OCI-LY7 (cell line): Measurements from ENCODE around the gene PRLH. TPM values are rescaled to one million over a fixed set of nuclear protein-coding genes. Genes with fewer than 3 reads are reported as not detected.

Experiments used
- BruUV-seq: library from RNA; stranded (reverse); fragments of 400-500 nt; replicated peaks from 2 replicates; lab custom pipeline; 2021; lab: Mats Ljungman, UMichigan
- CTCF ChIA-PET: fragments of 300-600 bp; sonication (Branson Sonifier 250); formaldehyde crosslinking; loops from one replicate; lab custom pipeline; 2022; ENCODE audit warnings: antibody characterized with exemption; ENCODE audit not compliant: unreplicated experiment; lab: Charles Lee
- POLR2A ChIA-PET: fragments of 300-600 bp; sonication (Branson Sonifier 250); formaldehyde crosslinking; loops from one replicate; lab custom pipeline; 2022; ENCODE audit warnings: antibody characterized with exemption; lab: Charles Lee
- DNase-seq: peaks from one replicate; pipeline ENCODE4 v3.0.0-alpha.2; 2015; ENCODE audit warnings: low spot score
- H2AFZ ChIP-seq: fragments of 200-600 bp; sonication (generic), shearing (Covaris generic); 2 replicates; pipeline ENCODE4 v1.6.1; 2014; ENCODE audit warnings: mild to moderate bottlenecking, antibody characterized with exemption, low read length, moderate library complexity
- H3K27ac ChIP-seq: fragments of 200-600 bp; sonication (generic); 2 replicates; pipeline ENCODE4 v1.5.1; 2014; ENCODE audit warnings: mixed run types, low read depth, mild to moderate bottlenecking, moderate library complexity, low read length, inconsistent platforms; ENCODE audit not compliant: poor library complexity, severe bottlenecking
- H3K36me3 ChIP-seq: fragments of 200-600 bp; sonication (generic); 2 replicates; pipeline ENCODE4 v1.6.1; 2014; ENCODE audit warnings: mild to moderate bottlenecking, antibody characterized with exemption, low read length, moderate library complexity, mixed read lengths; ENCODE audit not compliant: insufficient read depth
- H3K4me1 ChIP-seq: fragments of 200-600 bp; sonication (generic); 2 replicates; pipeline ENCODE4 v1.5.1; 2014; ENCODE audit warnings: mild to moderate bottlenecking, low read length; ENCODE audit not compliant: insufficient read depth, poor library complexity, severe bottlenecking
- H3K4me2 ChIP-seq: fragments of 200-600 bp; sonication (generic); 2 replicates; pipeline ENCODE4 v1.6.1; 2014; ENCODE audit warnings: mild to moderate bottlenecking, low read length
- H3K4me3 ChIP-seq: fragments of 200-600 bp; sonication (generic); 2 replicates; pipeline ENCODE4 v1.5.1; 2014; ENCODE audit warnings: mild to moderate bottlenecking, low read depth, low read length; ENCODE audit not compliant: poor library complexity, severe bottlenecking
- H3K79me2 ChIP-seq: fragments of 200-600 bp; sonication (generic); 2 replicates; pipeline ENCODE4 v1.6.1; 2016; ENCODE audit warnings: low read depth, mild to moderate bottlenecking, low read length, moderate library complexity, mixed read lengths; ENCODE audit not compliant: insufficient read depth
- H3K9me2 ChIP-seq: fragments of 200-600 bp; sonication (generic); 2 replicates; pipeline ENCODE4 v1.6.1; 2016; ENCODE audit warnings: mild to moderate bottlenecking, low read length, mixed read lengths; ENCODE audit not compliant: insufficient read depth
- H3K9me3 ChIP-seq: fragments of 200-600 bp; sonication (generic); 2 replicates; pipeline ENCODE4 v1.6.1; 2014; ENCODE audit warnings: mild to moderate bottlenecking, mixed run types, low read length, mixed read lengths
- H4K20me1 ChIP-seq: fragments of 200-600 bp; sonication (generic); 2 replicates; pipeline ENCODE4 v1.6.1; 2014; ENCODE audit warnings: mild to moderate bottlenecking, antibody characterized with exemption, low read length, moderate library complexity, mixed read lengths; ENCODE audit not compliant: insufficient read depth
- CTCF ChIP-seq: fragments of 200-600 bp; sonication (generic); conservative IDR thresholded peaks from 2 replicates; pipeline ENCODE4 v1.5.1; 2014; ENCODE audit warnings: mild to moderate bottlenecking, antibody characterized with exemption, low read length, moderate library complexity, mixed read lengths
- EZH2phosphoT487 ChIP-seq: fragments of 200-600 bp; sonication (generic); IDR thresholded peaks from 2 replicates; pipeline ENCODE4 v1.6.1; 2018; ENCODE audit warnings: low read depth, borderline replicate concordance, mild to moderate bottlenecking, mixed run types, antibody characterized with exemption, low read length, moderate library complexity, mixed read lengths
- intact Hi-C: fragments of 100-400 bp; cut with micrococcal nuclease; formaldehyde crosslinking; loops from one replicate; pipeline ENCODE4 v1.10.0; 2022; ENCODE audit not compliant: unreplicated experiment
- total RNA-seq, 2 experiments: library from RNA; depleted of rRNA in 1 of 2; stranded (reverse); fragments of >200 nt in 1 of 2; shearing (Covaris generic) in 1 of 2; gene quantifications; 2 replicates each; pipeline ENCODE4 v1.2.3, GENCODE V29; 2014 to 2022

The PRLH gene
- total RNA-seq, 2 experiments from 2014 or later: not detected

DNA sequence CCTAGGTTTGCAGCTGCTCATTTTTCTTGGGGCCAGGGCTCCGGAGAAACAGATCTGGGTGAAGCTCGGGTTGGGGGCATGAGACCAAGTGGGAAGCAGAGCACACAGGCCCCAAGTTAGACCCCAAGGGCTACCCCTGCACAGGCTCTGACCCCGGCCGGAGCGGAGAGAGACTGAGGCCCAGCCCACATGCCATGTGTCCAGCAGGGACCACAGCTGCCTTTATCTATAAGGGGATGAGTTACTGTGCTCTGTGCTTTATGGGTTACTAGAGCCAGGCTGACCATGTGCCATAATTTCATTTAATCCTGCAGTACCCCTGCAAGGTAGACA lies 30.3 kb upstream of the PRLH start:
- Histone ChIP-seq H3K4me2 (no peak overlapping the region), H3K9me3 (no peaks in the 10 kb centered on the region), H4K20me1 (no peaks in the 10 kb centered on the region), H3K27ac (no peak overlapping the region), H3K79me2 (no peaks in the 10 kb centered on the region), H3K4me3 (no peak overlapping the region), H2AFZ (no peak overlapping the region), H3K9me2 (no peaks in the 10 kb centered on the region), H3K4me1 (peaks cover 5% of the 10 kb centered on the region), H3K36me3 (no peaks in the 10 kb centered on the region)
- no TSS peak for BruUV-seq
- DNase-seq: no peak
- intact Hi-C loops: no loop called here
- ChIA-PET CTCF (no interaction called here), POLR2A (no interaction called here)
- no peak for TF ChIP-seq CTCF
- no peak for TF ChIP-seq EZH2phosphoT487

DNA sequence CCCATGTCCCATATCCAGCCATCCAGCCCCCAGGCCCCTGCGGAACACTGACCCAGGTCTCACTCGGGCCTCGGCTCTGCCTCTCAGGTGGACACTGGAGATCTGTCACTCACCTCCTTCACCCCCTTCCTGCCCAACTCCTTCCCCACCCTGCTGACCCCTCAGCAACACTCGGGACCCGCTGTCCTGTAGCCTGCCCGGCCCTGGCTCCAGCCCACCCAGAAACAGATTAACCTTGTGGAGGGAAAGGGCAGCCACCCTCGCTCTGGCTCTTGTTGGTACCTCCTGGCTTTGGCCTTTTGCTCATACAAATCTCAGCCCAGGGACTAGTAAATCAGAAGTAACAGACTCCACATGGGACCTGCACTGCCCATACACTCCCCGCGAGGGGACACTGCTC lies 29.8 kb upstream of the PRLH start:
- intact Hi-C loops: no loop called here
- no peak for DNase-seq
- no peak overlapping the region for H3K4me2 ChIP-seq
- H2AFZ ChIP-seq: no peak overlapping the region
- no peaks in the 10 kb centered on the region for H3K9me3 ChIP-seq
- no TSS peak for BruUV-seq
- no peaks in the 10 kb centered on the region for H3K36me3 ChIP-seq
- no peak overlapping the region for H3K27ac ChIP-seq
- no peaks in the 10 kb centered on the region for H3K79me2 ChIP-seq
- peaks cover 5% of the 10 kb centered on the region for H3K4me1 ChIP-seq
- no peaks in the 10 kb centered on the region for H3K9me2 ChIP-seq
- POLR2A ChIA-PET: no interaction called here
- TF ChIP-seq CTCF (no peak), EZH2phosphoT487 (no peak)
- CTCF ChIA-PET: no interaction called here
- no peak overlapping the region for H3K4me3 ChIP-seq
- no peaks in the 10 kb centered on the region for H4K20me1 ChIP-seq

DNA sequence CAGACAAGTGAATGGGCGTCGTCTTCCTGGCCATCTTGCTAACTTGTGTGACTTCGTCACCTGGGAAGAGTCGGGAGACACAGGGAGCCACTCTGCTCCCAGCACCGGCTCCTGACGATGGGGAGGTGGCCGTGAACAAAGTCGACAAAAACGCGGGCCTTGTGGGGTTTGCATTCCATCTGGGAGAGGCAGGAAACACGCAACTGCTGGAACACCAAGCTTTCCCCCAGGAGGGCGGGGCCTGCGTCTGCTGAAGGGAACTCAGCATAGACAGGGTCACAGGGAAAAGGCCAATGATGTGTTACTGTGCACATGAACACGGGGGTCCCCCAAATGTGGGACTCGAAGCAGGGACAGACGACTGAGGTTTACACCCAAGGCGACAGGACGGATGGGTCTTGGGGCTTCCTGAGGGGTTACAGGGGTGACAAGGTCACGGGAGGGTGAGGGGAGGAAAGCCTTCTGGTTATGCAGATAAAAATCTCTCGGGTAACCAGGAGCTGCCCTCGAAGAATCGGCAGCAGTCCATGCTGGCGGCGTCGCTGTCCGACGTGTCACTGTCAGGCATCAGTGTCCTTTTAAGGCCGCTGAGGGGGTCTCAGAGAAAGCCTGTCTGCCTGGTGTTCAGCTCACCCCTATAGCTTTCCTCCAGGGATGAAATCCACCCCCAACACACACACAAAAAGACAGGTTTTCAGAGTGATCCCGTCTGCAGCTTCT lies 28.2 kb upstream of the PRLH start:
- Histone ChIP-seq H3K79me2 (no peaks in the 10 kb centered on the region), H3K4me3 (no peak overlapping the region), H2AFZ (no peak overlapping the region), H3K4me1 (peaks cover 5% of the 10 kb centered on the region), H3K4me2 (no peak overlapping the region), H3K36me3 (no peaks in the 10 kb centered on the region), H3K27ac (no peak overlapping the region), H3K9me3 (no peaks in the 10 kb centered on the region), H3K9me2 (no peaks in the 10 kb centered on the region), H4K20me1 (no peaks in the 10 kb centered on the region)
- no TSS peak for BruUV-seq
- TF ChIP-seq EZH2phosphoT487 (no peak), CTCF (no peak)
- ChIA-PET POLR2A (no interaction called here), CTCF (no interaction called here)
- intact Hi-C loops: no loop called here
- DNase-seq: no peak
